NCI-H2081 treated with DMSO at 0.1 percent for 48 hours (cell line): ENCODE data around the gene CYP26B1.
"Not testable (repeated sequence)": the region's sequence is repeated elsewhere in the genome, so short reads cannot be mapped to it uniquely, and the experiment has no call there.

Experiments used
- DNase-seq: peaks from one replicate; lab custom pipeline; 2025; lab: John Stamatoyannopoulos, UW

CYP26B1 gene

GRCh38 chr2:72109291-72109690, 38.4 kb downstream of the CYP26B1 start:
- DNase-seq = no peak

GRCh38 chr2:72108121-72108520, 39.5 kb downstream of the CYP26B1 start:
- no peak for DNase-seq

GRCh38 chr2:72106978-72107377, 40.7 kb downstream of the CYP26B1 start:
- no peak for DNase-seq

- DNase-seq = no peak
Observed at GRCh38 chr2:72104821-72105588, 42.7 kb downstream of the CYP26B1 start.

GRCh38 chr2:72103690-72104089, 44.0 kb downstream of the CYP26B1 start:
- no peak for DNase-seq

GRCh38 chr2:72103161-72103560, 44.5 kb downstream of the CYP26B1 start:
- no peak for DNase-seq

- no peak for DNase-seq
Observed at GRCh38 chr2:72098935-72099334, 48.7 kb downstream of the CYP26B1 start.

- DNase-seq = no peak
Observed at GRCh38 chr2:72097276-72097675, 50.4 kb downstream of the CYP26B1 start.

GRCh38 chr2:72096181-72096580, 51.5 kb downstream of the CYP26B1 start:
- no peak for DNase-seq

- DNase-seq = no peak
Observed at GRCh38 chr2:72095364-72095763, 52.3 kb downstream of the CYP26B1 start.

- no peak for DNase-seq
Observed at GRCh38 chr2:72094701-72095100, 53.0 kb downstream of the CYP26B1 start.

GRCh38 chr2:72092111-72092510, 55.6 kb downstream of the CYP26B1 start:
- no peak for DNase-seq

GRCh38 chr2:72090781-72091482, 56.7 kb downstream of the CYP26B1 start:
- DNase-seq = no peak

- no peak for DNase-seq
Observed at GRCh38 chr2:72090271-72090720, 57.4 kb downstream of the CYP26B1 start.

GRCh38 chr2:72089537-72089936, 58.1 kb downstream of the CYP26B1 start:
- no peak for DNase-seq

GRCh38 chr2:72089028-72089427, 58.6 kb downstream of the CYP26B1 start:
- no peak for DNase-seq

GRCh38 chr2:72086871-72087633, 60.6 kb downstream of the CYP26B1 start:
- not testable (repeated sequence) for DNase-seq

GRCh38 chr2:72085513-72085912, 62.1 kb downstream of the CYP26B1 start:
- DNase-seq = no peak

GRCh38 chr2:72085036-72085435, 62.6 kb downstream of the CYP26B1 start:
- DNase-seq = no peak

GRCh38 chr2:72084584-72084976, 63.1 kb downstream of the CYP26B1 start:
- no peak for DNase-seq

- no peak for DNase-seq
Observed at GRCh38 chr2:72083751-72084583, 63.7 kb downstream of the CYP26B1 start.

- DNase-seq = no peak
Observed at GRCh38 chr2:72082887-72083286, 64.8 kb downstream of the CYP26B1 start.
